Left lung (tissue), 10 donors: ENCODE results near the gene IGF2BP1. TPM values are rescaled to one million over a fixed set of nuclear protein-coding genes. Genes with fewer than 3 reads are reported as not detected.

Experiments
- ATAC-seq: fragments of 200-7000 bp; cut with Tn5 transposase; one replicate; pipeline ENCODE4 v1.9.1; 2020; ENCODE audit warnings: moderate library complexity
- DNase-seq, 4 donors: peaks; one replicate each; pipeline ENCODE4 v3.0.0-alpha.2; 2013 to 2020
- H3K27ac ChIP-seq, 2 donors: fragments of 200-600 bp; sonication (generic) in 1 of 2; one replicate each; pipeline versions ENCODE4 v1.5.0 to v1.8.0; 2020 to 2021
- H3K27me3 ChIP-seq, 2 donors: fragments of 200-600 bp; sonication (generic) in 1 of 2; one replicate each; pipeline versions ENCODE4 v1.5.0 to v1.8.0; 2020 to 2021
- H3K36me3 ChIP-seq, 2 donors: fragments of 200-600 bp; sonication (generic) in 1 of 2; one replicate each; pipeline versions ENCODE4 v1.5.0 to v1.8.0; 2020 to 2021
- H3K4me1 ChIP-seq, 2 donors: fragments of 200-600 bp; one replicate each; pipeline ENCODE4 v1.8.0; 2021
- H3K4me3 ChIP-seq, 2 donors: fragments of 200-600 bp; sonication (generic) in 1 of 2; one replicate each; pipeline versions ENCODE4 v1.5.0 to v1.8.0; 2020 to 2021; ENCODE audit warnings: mild to moderate bottlenecking in 1 of 2
- H3K9me3 ChIP-seq, 2 donors: fragments of 200-600 bp; sonication (generic) in 1 of 2; one replicate each; pipeline versions ENCODE4 v1.5.0 to v1.8.0; 2020 to 2021
- intact Hi-C, 2 donors: fragments of 100-400 bp; cut with DNase I; formaldehyde crosslinking; loops; one replicate each; pipeline versions ENCODE4 v1.11.2 to v1.14.2; 2022
- polyA plus RNA-seq, 6 donors: library from polyadenylated mRNA; unstranded; fragments of 120-200 nt; gene quantifications; one replicate each; pipeline ENCODE4 v1.2.1, GENCODE V29; 2013; ENCODE audit not compliant: insufficient read length in 6 of 6
- total RNA-seq, 2 donors: library from RNA; stranded (reverse); fragmentation: NEBNext Ultra II Directional; extraction: Animal tissue kit (Norgen Biotek cat#: 25700); gene quantifications; one replicate each; pipeline ENCODE4 v1.2.1, GENCODE V29; 2021
- TF ChIP-seq, protein P1 (sequence below), 2 donors: fragments of 200-600 bp; sonication (generic) in 1 of 2; IDR thresholded peaks; one replicate each; pipeline versions ENCODE4 v1.5.0 to v1.8.0; 2021; ENCODE audit warnings: antibody characterized with exemption in 2 of 2
- donor health status: DM: no; HTN: yes; CAD: no.
- donor health status: DM: no; HTN: no; CAD: no.

Gene IGF2BP1
- total and polyA plus RNA-seq, 8 donors, result 0.23 to 32.1 (median 28.3) TPM

- H3K4me3 ChIP-seq, result no peak overlapping the region
- no peaks in the 10 kb centered on the region for H3K9me3 ChIP-seq
- H3K4me1 ChIP-seq, result no peaks in the 10 kb centered on the region
- no peak overlapping the region for H3K27ac ChIP-seq
- ATAC-seq, result no peak
- no peaks in the 10 kb centered on the region for H3K36me3 ChIP-seq
- intact Hi-C loops, result no loop called here
- TF ChIP-seq, protein P1, sequence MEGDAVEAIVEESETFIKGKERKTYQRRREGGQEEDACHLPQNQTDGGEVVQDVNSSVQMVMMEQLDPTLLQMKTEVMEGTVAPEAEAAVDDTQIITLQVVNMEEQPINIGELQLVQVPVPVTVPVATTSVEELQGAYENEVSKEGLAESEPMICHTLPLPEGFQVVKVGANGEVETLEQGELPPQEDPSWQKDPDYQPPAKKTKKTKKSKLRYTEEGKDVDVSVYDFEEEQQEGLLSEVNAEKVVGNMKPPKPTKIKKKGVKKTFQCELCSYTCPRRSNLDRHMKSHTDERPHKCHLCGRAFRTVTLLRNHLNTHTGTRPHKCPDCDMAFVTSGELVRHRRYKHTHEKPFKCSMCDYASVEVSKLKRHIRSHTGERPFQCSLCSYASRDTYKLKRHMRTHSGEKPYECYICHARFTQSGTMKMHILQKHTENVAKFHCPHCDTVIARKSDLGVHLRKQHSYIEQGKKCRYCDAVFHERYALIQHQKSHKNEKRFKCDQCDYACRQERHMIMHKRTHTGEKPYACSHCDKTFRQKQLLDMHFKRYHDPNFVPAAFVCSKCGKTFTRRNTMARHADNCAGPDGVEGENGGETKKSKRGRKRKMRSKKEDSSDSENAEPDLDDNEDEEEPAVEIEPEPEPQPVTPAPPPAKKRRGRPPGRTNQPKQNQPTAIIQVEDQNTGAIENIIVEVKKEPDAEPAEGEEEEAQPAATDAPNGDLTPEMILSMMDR (IDR thresholded peaks at IDR 0.05), result no peak
- H3K27me3 ChIP-seq, result peaks cover 0 to 24% of the 10 kb centered on the region in 2 donors
- DNase-seq, result no peak
These were observed 72.5 kb downstream of the IGF2BP1 start for GRCh38 chr17:49069585-49070273.

GRCh38 chr17:49071106-49071505 is 73.9 kb downstream of the IGF2BP1 start:
- Histone ChIP-seq H3K4me1 (no peaks in the 10 kb centered on the region), H3K9me3 (no peaks in the 10 kb centered on the region), H3K27ac (no peak overlapping the region), H3K27me3 (peaks cover 0 to 33% of the 10 kb centered on the region in 2 donors), H3K36me3 (no peaks in the 10 kb centered on the region), H3K4me3 (no peak overlapping the region)
- DNase-seq, result no peak
- intact Hi-C loops, result no loop called here
- TF ChIP-seq, protein P1 (IDR thresholded peaks at IDR 0.05), result no peak
- ATAC-seq, result no peak

GRCh38 chr17:49074851-49075540 is 77.8 kb downstream of the IGF2BP1 start:
- H3K27ac ChIP-seq, result no peak overlapping the region
- intact Hi-C loops, result no loop called here
- H3K4me1 ChIP-seq, result no peaks in the 10 kb centered on the region
- ATAC-seq (no peak), DNase-seq (no peak)
- H3K36me3 ChIP-seq, result no peaks in the 10 kb centered on the region
- H3K9me3 ChIP-seq, result no peaks in the 10 kb centered on the region
- TF ChIP-seq, protein P1 (IDR thresholded peaks at IDR 0.05), result no peak
- H3K27me3 ChIP-seq, result peaks cover 0 to 41% of the 10 kb centered on the region in 2 donors
- H3K4me3 ChIP-seq, result no peak overlapping the region

GRCh38 chr17:49076573-49077384 is 79.6 kb downstream of the IGF2BP1 start:
- H3K4me1 ChIP-seq, result no peaks in the 10 kb centered on the region
- peaks cover 0 to 46% of the 10 kb centered on the region in 2 donors for H3K27me3 ChIP-seq
- no peak for ATAC-seq
- no peak overlapping the region for H3K4me3 ChIP-seq
- H3K9me3 ChIP-seq, result no peaks in the 10 kb centered on the region
- no peak overlapping the region for H3K27ac ChIP-seq
- TF ChIP-seq, protein P1 (IDR thresholded peaks at IDR 0.05), result no peak
- no peaks in the 10 kb centered on the region for H3K36me3 ChIP-seq
- intact Hi-C loops, result no loop called here
- DNase-seq, result no peak

DNA sequence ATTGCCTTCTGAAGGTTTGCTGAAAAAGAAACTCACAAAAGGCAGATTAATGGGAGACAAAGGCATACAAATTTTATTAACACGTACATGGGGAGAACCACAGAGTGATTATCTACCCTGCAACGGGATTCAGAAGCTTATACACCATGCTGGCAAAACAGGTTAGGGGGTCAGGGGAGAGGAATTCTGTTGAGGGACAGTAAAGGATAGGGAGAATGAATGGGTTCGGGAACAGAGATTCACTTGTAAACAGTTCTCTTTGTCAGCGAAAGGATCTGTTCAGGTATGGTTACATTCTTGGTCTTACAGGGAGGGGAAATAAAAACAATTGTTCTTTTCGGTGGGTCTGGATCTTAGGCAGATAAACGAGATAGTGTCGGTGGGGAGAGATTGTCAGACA is 81.1 kb downstream of the IGF2BP1 start:
- Histone ChIP-seq H3K4me1 (no peaks in the 10 kb centered on the region), H3K9me3 (no peaks in the 10 kb centered on the region), H3K36me3 (no peaks in the 10 kb centered on the region), H3K27ac (no peak overlapping the region), H3K4me3 (no peak overlapping the region), H3K27me3 (peaks cover 0 to 40% of the 10 kb centered on the region in 2 donors)
- ATAC-seq, result no peak
- TF ChIP-seq, protein P1 (IDR thresholded peaks at IDR 0.05), result no peak
- no peak for DNase-seq
- intact Hi-C loops, result no loop called here
